AG09309 (cell line): ENCODE measurements around the gene ATG16L2.
"Not testable (repeated sequence)": the region's sequence is repeated elsewhere in the genome, so short reads cannot be mapped to it uniquely, and the experiment has no call there.

Source experiments
- DNase-seq: peaks from one replicate; pipeline ENCODE4 v3.0.0-alpha.2; 2010; ENCODE audit warnings: low read depth
- H3K4me3 ChIP-seq: 2 replicates; pipeline ENCODE4 v1.5.1; 2011; ENCODE audit warnings: mild to moderate bottlenecking, low read depth, low read length, moderate library complexity; ENCODE audit not compliant: control insufficient read depth
- CTCF ChIP-seq: IDR thresholded peaks from 2 replicates; pipeline ENCODE4 v1.5.1; 2011; ENCODE audit warnings: mild to moderate bottlenecking, low read depth, low read length, inconsistent platforms; ENCODE audit not compliant: insufficient read depth, control insufficient read depth; ENCODE audit errors: missing control alignments

Gene ATG16L2

GRCh38 chr11:72807021-72807693 is 7.1 kb upstream of the ATG16L2 start:
- no peak overlapping the region for H3K4me3 ChIP-seq
- no peak for TF ChIP-seq CTCF
- DNase-seq: no peak

- no peak for DNase-seq
- no peak overlapping the region for H3K4me3 ChIP-seq
- TF ChIP-seq CTCF: no peak
These were observed 6.4 kb upstream of the ATG16L2 start for GRCh38 chr11:72807792-72808191.

GRCh38 chr11:72808331-72808798 is 5.8 kb upstream of the ATG16L2 start:
- no peak for DNase-seq
- H3K4me3 ChIP-seq: no peak overlapping the region
- TF ChIP-seq CTCF: no peak

GRCh38 chr11:72811686-72812085 is 2.5 kb upstream of the ATG16L2 start:
- H3K4me3 ChIP-seq, DNase-seq: not testable (repeated sequence)

GRCh38 chr11:72812604-72812966 is 1.6 kb upstream of the ATG16L2 start:
- peak overlapping the region; percentile 83 for H3K4me3 ChIP-seq
- no peak for TF ChIP-seq CTCF
- DNase-seq: no peak

GRCh38 chr11:72812967-72813739 is 1.1 kb upstream of the ATG16L2 start:
- peak; percentile 74 for TF ChIP-seq CTCF
- no peak for DNase-seq
- peak overlapping the region; percentile 83 for H3K4me3 ChIP-seq

GRCh38 chr11:72813740-72814285 is 398 bp upstream of the ATG16L2 start:
- H3K4me3 ChIP-seq: peak overlapping the region; percentile 83
- TF ChIP-seq CTCF: no peak
- no peak for DNase-seq
